ENCODE data around the gene NEDD9. TPM values are rescaled to one million over a fixed set of nuclear protein-coding genes. Genes with fewer than 3 reads are reported as not detected.

NEDD9 gene
- total RNA-seq, 1 experiment from 2014 or later, result 4.4 TPM

DNA sequence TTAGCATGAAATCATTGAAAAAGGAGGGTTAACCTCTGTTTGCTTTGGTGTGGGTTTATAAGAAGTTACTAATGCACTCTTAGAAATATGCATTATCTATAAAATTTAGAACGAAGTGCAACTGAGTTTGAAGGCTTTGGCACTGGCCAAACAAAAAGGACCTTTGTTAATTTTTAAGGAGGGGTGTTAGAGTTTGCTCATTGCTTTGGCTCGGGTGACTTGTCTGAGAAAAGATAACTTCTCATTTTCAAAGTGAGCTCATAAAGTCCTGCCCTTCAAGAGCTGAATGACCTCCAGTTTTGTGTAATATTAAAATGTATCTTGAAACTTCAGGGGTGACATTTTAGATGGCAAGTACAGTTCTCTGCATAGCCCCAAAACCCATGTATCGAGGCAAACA, 25.9 kb downstream of the NEDD9 start:
- intact Hi-C loops (cut with micrococcal nuclease), result no loop called here
- DNase-seq (ENCODE audit: unreplicated experiment), result no peak
- ChIA-PET POLR2A (interaction anchor here (0.7 to 2.4 kb wide), 11 partner anchors 15 to 320 kb away, joined by 3 to 16 read pairs (median 4); partner anchors contain the start of genes NEDD9 and SMIM13), CTCF (interaction anchor here (1.2 to 1.6 kb wide), 3 partner anchors 26 to 113 kb away, joined by 3 read pairs; partner anchors contain the start of genes NEDD9 and SMIM13)
- H3K27me3 Mint-ChIP-seq (ENCODE audit: insufficient read depth, unreplicated experiment), result no peaks in the 10 kb centered on the region
- peaks cover 14% of the 10 kb centered on the region for H3K4me1 Mint-ChIP-seq (ENCODE audit: insufficient read depth, unreplicated experiment)
- H3K4me3 Mint-ChIP-seq (ENCODE audit: unreplicated experiment), result peak overlapping the region; percentile 44
- BruUV-seq (replicated peaks), result TSS peak; percentile 100
- peaks cover 5% of the 10 kb centered on the region for H3K36me3 Mint-ChIP-seq (ENCODE audit: insufficient read depth, unreplicated experiment)
- H3K27ac Mint-ChIP-seq (ENCODE audit: low read depth, unreplicated experiment), result peak overlapping the region; percentile 92
- no peaks in the 10 kb centered on the region for H3K9me3 Mint-ChIP-seq (ENCODE audit: unreplicated experiment)
- TF ChIP-seq, protein P1, sequence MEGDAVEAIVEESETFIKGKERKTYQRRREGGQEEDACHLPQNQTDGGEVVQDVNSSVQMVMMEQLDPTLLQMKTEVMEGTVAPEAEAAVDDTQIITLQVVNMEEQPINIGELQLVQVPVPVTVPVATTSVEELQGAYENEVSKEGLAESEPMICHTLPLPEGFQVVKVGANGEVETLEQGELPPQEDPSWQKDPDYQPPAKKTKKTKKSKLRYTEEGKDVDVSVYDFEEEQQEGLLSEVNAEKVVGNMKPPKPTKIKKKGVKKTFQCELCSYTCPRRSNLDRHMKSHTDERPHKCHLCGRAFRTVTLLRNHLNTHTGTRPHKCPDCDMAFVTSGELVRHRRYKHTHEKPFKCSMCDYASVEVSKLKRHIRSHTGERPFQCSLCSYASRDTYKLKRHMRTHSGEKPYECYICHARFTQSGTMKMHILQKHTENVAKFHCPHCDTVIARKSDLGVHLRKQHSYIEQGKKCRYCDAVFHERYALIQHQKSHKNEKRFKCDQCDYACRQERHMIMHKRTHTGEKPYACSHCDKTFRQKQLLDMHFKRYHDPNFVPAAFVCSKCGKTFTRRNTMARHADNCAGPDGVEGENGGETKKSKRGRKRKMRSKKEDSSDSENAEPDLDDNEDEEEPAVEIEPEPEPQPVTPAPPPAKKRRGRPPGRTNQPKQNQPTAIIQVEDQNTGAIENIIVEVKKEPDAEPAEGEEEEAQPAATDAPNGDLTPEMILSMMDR (IDR thresholded peaks at IDR 0.05; ENCODE audit: unreplicated experiment), result no peak

DNA sequence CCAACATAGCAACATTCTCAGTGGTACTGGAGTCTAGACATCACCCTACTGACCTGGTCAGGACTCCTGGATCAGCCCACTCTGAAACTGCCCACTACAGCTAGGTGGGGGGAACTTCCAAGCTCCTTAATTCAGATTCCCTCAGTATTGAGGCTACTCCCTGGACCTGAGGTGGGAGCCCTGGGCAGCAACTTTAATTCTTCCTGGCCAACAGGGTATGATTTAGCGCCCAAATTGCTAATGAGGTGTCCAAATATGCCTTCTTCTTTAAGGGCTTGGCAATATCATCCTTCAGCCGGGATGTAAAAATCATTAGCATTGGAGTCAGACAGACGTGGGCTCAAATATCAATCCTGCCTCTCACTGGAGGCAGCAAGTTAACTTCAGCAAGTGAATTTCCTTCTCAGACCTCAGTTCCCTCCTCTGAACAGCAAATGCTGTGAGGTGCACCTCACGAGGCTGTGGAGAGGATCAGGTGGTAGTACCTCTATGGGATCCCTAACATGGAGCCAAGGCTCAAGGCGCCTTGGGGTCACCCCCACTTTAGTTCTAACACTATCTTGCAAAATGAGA, 27.6 kb downstream of the NEDD9 start:
- Mint-ChIP-seq H3K4me1 (ENCODE audit: insufficient read depth, unreplicated experiment) (peaks cover 19% of the 10 kb centered on the region), H3K36me3 (ENCODE audit: insufficient read depth, unreplicated experiment) (peaks cover 5% of the 10 kb centered on the region), H3K27me3 (ENCODE audit: insufficient read depth, unreplicated experiment) (no peaks in the 10 kb centered on the region), H3K4me3 (ENCODE audit: unreplicated experiment) (no peak overlapping the region), H3K27ac (ENCODE audit: low read depth, unreplicated experiment) (no peak overlapping the region), H3K9me3 (ENCODE audit: unreplicated experiment) (no peaks in the 10 kb centered on the region)
- intact Hi-C loops (cut with micrococcal nuclease), result no loop called here
- DNase-seq (ENCODE audit: unreplicated experiment), result no peak
- POLR2A ChIA-PET, result no interaction called here
- no TSS peak for BruUV-seq (replicated peaks)
- CTCF ChIA-PET, result no interaction called here
- TF ChIP-seq, protein P1 (IDR thresholded peaks at IDR 0.05; ENCODE audit: unreplicated experiment), result no peak

DNA sequence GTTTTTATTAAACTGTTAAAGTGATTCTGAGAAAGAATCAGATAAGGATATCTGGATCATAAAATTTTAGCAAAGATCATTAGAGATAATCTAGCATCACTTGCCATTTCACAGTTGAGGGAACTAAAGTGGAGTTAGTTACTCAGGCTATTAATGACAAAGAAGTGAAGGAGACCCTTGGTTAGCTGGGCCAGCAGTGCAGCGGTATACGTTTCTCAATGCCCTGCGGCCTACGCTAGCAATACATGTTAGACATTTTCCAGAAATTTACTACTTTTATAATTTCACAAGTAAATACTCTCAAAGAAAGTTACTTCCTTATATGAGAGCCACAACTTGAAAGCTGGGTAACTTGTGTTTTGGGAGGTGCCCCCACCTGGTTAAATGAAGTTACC, 28.5 kb downstream of the NEDD9 start:
- H3K4me3 Mint-ChIP-seq (ENCODE audit: unreplicated experiment), result no peak overlapping the region
- H3K9me3 Mint-ChIP-seq (ENCODE audit: unreplicated experiment), result no peaks in the 10 kb centered on the region
- H3K27ac Mint-ChIP-seq (ENCODE audit: low read depth, unreplicated experiment), result no peak overlapping the region
- ChIA-PET POLR2A (no interaction called here), CTCF (no interaction called here)
- no peak for DNase-seq (ENCODE audit: unreplicated experiment)
- intact Hi-C loops (cut with micrococcal nuclease), result no loop called here
- H3K4me1 Mint-ChIP-seq (ENCODE audit: insufficient read depth, unreplicated experiment), result peaks cover 19% of the 10 kb centered on the region
- BruUV-seq (replicated peaks), result no TSS peak
- peaks cover under 1% of the 10 kb centered on the region for H3K36me3 Mint-ChIP-seq (ENCODE audit: insufficient read depth, unreplicated experiment)
- TF ChIP-seq, protein P1 (IDR thresholded peaks at IDR 0.05; ENCODE audit: unreplicated experiment), result no peak
- no peaks in the 10 kb centered on the region for H3K27me3 Mint-ChIP-seq (ENCODE audit: insufficient read depth, unreplicated experiment)

DNA sequence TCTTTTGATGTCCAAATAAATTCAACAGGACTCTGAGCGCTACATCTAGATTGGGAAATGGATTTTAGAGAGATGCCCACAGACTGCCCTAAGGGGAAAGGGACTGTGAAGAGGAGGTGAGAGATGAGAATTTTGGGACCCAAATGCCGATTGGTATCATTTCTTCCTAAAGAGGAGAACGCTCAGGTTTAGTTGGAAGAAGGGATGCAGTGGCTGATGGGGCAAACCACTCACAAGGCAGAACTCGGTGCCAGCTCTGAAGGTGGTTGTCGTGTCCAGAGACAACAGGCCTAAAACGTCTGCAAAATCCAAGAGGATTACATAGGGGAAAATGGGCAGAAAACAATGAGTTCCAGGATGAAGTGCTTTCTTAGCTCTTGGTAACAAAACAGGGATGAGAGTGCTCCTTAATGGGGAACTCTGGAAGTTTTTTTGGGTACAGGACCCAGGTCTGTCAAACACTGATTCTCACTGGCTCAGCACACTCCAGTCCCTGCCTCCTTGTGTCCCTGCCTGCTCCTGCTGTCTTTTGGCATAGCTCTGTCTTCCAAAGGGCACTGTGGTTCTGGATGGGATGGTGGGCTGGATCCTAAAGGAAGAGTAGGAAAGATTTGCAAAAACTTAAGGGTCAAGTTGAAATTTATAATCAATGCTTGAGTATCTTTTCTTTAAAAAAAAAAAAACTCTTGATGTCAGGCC, 29.0 kb downstream of the NEDD9 start:
- Mint-ChIP-seq H3K27me3 (ENCODE audit: insufficient read depth, unreplicated experiment) (no peaks in the 10 kb centered on the region), H3K4me1 (ENCODE audit: insufficient read depth, unreplicated experiment) (peaks cover 19% of the 10 kb centered on the region), H3K27ac (ENCODE audit: low read depth, unreplicated experiment) (no peak overlapping the region), H3K4me3 (ENCODE audit: unreplicated experiment) (no peak overlapping the region), H3K36me3 (ENCODE audit: insufficient read depth, unreplicated experiment) (no peaks in the 10 kb centered on the region), H3K9me3 (ENCODE audit: unreplicated experiment) (no peaks in the 10 kb centered on the region)
- TF ChIP-seq, protein P1 (IDR thresholded peaks at IDR 0.05; ENCODE audit: unreplicated experiment), result no peak
- POLR2A ChIA-PET, result no interaction called here
- DNase-seq (ENCODE audit: unreplicated experiment), result no peak
- intact Hi-C loops (cut with micrococcal nuclease), result no loop called here
- CTCF ChIA-PET, result no interaction called here
- BruUV-seq (replicated peaks), result no TSS peak

Measured in MCF 10A (cell line).